GM21717 (cell line): Measurements from ENCODE around the gene P3H1.

Experiments
- ATAC-seq: cut with Tn5 transposase; IDR thresholded peaks from one replicate; pipeline ENCODE4 v1.9.1; 2021; ENCODE audit warnings: mild to moderate bottlenecking, moderate library complexity; ENCODE audit not compliant: unreplicated experiment

Gene P3H1

DNA sequence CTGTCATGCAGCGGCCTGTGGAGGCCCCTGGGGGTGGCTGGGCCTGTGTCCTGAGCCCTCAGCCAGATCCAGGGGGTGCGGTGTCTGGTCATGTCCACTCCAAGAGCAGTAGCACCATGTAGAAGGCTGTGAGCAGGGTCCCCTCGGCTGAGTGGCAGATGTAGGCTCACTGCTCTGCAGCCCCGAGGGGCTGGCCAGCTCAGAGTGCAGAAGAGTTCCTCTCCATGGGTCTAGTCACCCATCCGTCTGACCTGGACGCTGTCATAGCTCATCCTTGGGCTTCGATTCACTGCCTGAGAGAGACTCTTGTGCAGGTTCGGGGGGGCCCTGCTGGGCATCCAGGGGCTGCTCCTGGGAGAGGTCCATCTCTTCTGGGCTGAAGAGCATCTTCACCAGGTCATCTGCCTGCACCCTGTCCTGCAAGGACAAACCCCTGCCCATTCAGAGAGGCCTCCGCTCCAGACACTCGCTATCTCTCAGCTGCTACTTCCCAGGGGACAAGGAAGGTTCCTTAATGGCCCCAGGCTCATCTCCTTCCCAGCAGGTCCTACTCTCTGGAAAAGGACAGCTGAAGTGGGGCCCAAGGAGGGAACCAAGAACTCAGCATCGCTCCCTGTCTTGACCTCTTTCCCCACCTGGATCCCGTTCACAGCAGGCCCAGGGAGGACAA lies 20.3 kb downstream of the P3H1 start:
- ATAC-seq = no peak

GRCh38 chr1:42745851-42746250 lies 21.0 kb downstream of the P3H1 start:
- no peak for ATAC-seq

- ATAC-seq = no peak
Measured at GRCh38 chr1:42744148-42744413, 22.7 kb downstream of the P3H1 start.

- ATAC-seq = no peak
Measured at GRCh38 chr1:42743317-42744147, 23.3 kb downstream of the P3H1 start.

GRCh38 chr1:42742617-42743316 lies 24.1 kb downstream of the P3H1 start:
- ATAC-seq = no peak

DNA sequence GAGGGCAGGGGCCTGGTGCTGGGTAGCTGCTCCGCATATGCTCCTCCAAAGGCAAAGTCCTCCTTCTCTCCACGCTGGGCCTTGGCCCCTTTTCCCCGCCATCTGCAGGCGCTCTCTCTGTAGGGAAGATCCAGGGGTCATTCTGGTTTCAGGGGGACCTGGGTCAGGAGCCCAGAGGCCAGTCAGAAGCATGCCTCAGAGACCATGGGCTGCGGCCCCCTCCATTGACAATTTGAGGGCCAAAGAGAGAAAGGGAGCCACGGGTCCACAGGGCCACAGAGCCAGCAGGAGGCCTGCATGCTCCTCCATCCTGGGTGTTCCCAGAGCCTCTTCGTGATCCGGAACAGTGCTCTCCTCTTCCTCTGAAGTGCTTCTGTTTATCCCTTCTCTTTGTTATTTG lies 24.7 kb downstream of the P3H1 start:
- ATAC-seq = no peak

DNA sequence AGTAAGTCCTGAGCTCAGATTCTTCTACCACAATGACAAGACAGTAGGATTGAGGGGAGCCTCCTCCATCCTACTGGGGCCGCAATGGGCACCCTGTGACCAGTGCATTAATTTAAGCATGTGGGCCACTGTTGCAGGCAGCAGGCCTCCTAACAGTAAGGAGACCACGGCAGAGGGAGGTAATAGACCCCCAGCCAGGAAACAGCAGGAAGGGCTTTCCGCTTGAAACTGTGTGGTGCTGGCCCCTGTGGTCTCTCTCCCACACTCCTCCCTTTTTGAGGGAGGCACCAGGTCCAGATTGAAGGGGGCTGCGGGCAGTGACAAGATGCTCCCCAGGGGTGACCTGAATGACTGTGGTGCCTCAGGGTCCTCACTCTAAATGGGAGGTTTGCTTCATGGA lies 25.1 kb downstream of the P3H1 start:
- ATAC-seq = no peak

DNA sequence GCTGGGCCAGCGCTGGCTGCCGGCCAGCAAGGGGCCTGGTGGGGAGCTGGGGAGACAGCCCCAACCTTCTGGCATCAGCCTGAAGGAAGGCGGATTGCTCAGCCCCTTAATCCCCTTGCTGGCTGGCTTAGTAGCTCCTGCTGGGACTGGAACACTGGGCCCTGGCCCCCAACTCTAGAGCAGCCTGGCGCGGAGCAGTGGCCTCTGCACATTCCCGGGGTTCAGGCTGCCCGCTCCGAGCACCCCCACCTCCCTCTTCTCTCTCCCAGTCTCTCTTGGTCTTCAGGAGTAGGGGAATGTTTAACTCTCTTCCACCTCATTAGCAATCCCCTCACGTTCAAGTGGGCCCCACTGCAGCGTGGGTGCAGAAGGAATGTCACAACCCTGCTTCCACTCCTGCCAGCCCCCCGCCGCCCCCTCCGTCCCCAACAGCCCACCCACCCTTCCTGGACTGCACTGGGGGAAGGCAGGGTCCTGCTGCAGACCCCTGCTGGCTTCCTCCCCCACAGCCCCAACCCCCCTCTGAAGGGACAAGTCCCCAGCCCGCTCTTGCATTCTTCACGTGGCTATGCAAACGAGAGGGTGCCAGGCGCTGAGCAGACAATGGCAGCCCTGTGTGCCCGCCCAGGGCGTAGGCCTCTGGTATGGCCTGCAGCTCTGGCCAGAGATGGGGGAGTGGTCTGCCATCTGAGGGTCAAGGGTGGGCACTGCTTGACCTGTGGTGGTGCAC lies 25.8 kb downstream of the P3H1 start:
- ATAC-seq = no peak

- ATAC-seq = no peak
Measured at GRCh38 chr1:42739753-42740700, 26.8 kb downstream of the P3H1 start, which contains the start of gene CLDN19. Gene CLDN19, minus strand, starts transcription at chr1:42740236. Its CDS starts 173 bp downstream, at chr1:42740063.

GRCh38 chr1:42738678-42739226 lies 28.1 kb downstream of the P3H1 start:
- ATAC-seq = no peak

DNA sequence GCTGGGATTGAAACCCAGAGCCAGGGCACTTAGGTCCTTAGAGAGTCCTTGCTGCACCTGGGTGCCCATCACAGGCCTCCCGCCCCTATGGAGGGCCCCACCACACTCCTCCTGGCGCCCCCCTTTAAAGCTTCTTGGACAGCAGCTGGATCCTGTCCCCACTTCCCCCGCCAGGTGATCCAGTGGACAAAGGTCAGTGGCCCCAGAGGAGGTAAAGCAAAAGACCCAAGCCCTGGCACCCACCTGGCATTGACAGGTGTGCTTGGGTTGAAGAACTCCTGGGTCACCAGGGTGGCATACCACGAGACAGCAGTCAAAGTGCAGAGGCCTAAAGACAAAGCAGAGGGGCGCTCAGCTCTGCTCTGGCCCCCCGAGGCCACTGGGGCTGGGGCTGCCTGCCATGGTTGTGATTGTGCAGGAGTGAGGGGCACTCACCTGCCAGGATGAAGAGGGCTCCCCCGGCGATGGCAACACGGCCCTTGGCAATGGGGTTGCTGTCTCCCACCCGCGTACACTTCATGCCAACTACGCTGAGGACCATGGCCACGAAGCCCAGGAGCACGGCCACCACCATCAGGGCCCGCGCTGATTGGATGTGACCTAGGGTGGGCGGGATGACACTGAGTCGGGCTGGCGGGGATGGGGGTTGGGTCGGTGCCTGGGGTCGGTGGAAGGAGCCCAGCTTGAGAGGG lies 28.7 kb downstream of the P3H1 start:
- no peak for ATAC-seq

GRCh38 chr1:42737257-42737656 lies 29.6 kb downstream of the P3H1 start:
- no peak for ATAC-seq

DNA sequence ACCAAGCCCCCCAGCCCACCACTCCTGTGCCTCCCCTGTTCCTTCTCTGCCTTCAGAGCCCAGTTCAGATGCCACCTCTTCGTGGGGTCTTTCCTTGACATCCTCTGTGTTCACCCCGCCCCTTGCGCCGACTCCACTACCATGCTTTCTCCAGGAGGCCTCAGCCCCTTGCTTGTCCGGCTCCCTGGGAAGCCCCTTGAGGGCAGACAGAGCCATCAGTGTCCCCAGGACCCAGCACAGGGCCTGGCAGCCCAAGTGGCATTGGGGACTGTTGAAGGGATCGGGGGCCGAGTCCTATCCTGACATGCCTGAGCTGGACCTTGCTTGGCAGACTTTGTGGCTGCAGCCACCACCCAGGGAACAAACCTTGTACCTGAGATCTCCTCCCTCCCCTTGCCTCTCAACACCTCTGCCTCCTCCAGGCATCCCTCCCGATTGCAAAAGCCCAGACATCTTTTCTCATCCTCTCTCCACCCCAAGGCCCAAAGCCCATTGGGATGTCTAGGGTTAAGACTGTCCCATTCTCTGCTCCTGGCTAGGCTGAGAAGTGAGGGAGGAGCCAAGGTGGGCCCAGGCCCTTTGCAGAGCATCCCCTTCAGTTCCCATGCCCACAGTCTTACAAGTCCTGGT lies 30.1 kb downstream of the P3H1 start:
- no peak for ATAC-seq

- ATAC-seq = no peak
Measured at GRCh38 chr1:42736152-42736551, 30.7 kb downstream of the P3H1 start.

GRCh38 chr1:42735477-42736105 lies 31.2 kb downstream of the P3H1 start:
- no peak for ATAC-seq

- ATAC-seq = no peak
Measured at GRCh38 chr1:42735056-42735455, 31.8 kb downstream of the P3H1 start.

DNA sequence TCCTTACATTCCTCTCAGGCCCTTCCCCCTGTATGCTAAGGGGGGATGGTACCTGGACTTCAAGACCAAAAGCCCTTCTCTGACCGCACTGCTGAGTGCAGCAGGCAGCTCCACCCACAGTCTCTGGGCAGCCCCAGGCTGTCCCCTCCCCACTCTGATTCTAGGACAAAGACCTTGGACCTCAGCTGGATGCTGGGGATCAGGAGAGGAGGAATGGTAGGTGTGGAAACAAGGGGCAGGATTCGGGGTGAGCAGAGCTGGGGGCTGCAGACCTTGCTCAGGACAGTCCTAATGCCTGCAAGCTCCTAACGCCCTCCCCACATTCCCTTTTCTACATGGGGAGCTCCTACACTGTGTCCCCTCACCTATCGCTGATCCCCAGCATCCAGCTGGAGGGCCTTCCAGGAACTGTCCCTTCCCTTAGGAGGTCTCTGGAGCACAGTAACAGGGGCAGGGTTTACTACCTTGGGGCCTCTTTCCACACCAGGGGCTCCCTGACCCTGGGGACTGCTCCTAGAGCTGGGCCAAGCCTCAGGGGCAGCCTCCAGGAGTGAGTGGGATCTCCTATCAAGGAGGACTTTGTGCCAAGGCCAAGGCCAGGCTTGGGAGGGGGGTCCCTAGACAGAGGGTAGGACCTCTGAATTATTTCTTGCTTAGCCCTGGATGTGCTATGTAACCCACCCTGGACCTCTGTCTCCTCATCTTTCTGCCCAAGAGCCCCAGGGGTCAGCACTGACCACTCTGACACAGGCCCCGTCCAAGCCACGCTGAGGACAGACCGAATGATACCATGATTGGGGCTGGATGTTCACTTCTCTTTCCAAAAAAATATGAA lies 32.4 kb downstream of the P3H1 start:
- ATAC-seq = no peak
